ENCODE measurements around the gene FRMD4A.
A peak's percentile ranks its signal among the peaks of the same experiment; 100 is the strongest.

The FRMD4A gene

GRCh38 chr10:13652860-13653259 lies 677.9 kb downstream of the FRMD4A start:
- H3K27ac Mint-ChIP-seq = peak overlapping the region; percentile 42
- H3K9me3 Mint-ChIP-seq = no peaks in the 10 kb centered on the region
- H3K36me3 Mint-ChIP-seq (ENCODE audit: low read depth) = peaks cover 32% of the 10 kb centered on the region
- H3K4me3 Mint-ChIP-seq = no peak overlapping the region
- no peak for DNase-seq
- H3K4me1 Mint-ChIP-seq (ENCODE audit: low read depth) = peaks cover 25% of the 10 kb centered on the region
- no peaks in the 10 kb centered on the region for H3K27me3 Mint-ChIP-seq

GRCh38 chr10:13651969-13652720 lies 678.6 kb downstream of the FRMD4A start:
- peak overlapping the region; percentile 42 for H3K27ac Mint-ChIP-seq
- H3K4me3 Mint-ChIP-seq = no peak overlapping the region
- no peak for DNase-seq
- peaks cover 28% of the 10 kb centered on the region for H3K4me1 Mint-ChIP-seq (ENCODE audit: low read depth)
- peaks cover 35% of the 10 kb centered on the region for H3K36me3 Mint-ChIP-seq (ENCODE audit: low read depth)
- no peaks in the 10 kb centered on the region for H3K9me3 Mint-ChIP-seq
- H3K27me3 Mint-ChIP-seq = no peaks in the 10 kb centered on the region

GRCh38 chr10:13650961-13651360 lies 679.8 kb downstream of the FRMD4A start:
- no peak overlapping the region for H3K27ac Mint-ChIP-seq
- no peaks in the 10 kb centered on the region for H3K27me3 Mint-ChIP-seq
- no peak overlapping the region for H3K4me3 Mint-ChIP-seq
- H3K9me3 Mint-ChIP-seq = no peaks in the 10 kb centered on the region
- H3K36me3 Mint-ChIP-seq (ENCODE audit: low read depth) = peaks cover 47% of the 10 kb centered on the region
- DNase-seq = no peak
- peaks cover 28% of the 10 kb centered on the region for H3K4me1 Mint-ChIP-seq (ENCODE audit: low read depth)

DNA sequence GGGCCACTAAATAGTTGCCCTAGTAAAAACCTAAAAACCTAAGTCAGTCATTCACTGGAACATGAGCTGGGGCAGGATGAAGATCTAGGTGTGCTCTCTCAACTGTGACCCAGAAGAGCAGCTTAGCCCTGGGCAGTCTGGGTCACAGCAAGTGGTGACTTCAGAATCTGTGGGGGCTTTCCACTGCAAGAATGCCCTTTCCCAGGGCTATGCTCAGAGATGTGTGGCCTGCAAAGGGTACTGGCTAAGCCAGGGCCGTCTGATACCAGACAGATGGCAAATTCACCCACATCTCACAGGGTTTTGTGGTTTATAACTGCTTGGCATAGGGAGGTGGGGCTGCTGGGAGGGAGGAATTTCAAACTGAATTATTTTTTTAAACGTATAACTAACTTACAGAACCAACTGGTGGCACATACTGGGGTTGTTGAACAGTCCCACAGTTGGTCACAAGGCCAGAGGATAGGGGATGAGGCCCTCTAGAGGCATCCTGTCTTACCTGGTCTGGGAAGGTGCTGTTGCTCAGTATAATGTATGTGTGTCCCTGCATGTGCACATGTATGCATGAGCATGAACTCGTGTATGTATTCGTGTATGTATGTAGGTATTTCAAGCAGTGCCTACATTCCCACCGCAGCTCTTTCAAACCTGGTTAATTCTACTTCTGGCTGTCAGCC lies 680.7 kb downstream of the FRMD4A start:
- Mint-ChIP-seq H3K36me3 (ENCODE audit: low read depth) (peaks cover 56% of the 10 kb centered on the region), H3K4me3 (no peak overlapping the region), H3K27ac (no peak overlapping the region), H3K4me1 (ENCODE audit: low read depth) (peaks cover 28% of the 10 kb centered on the region), H3K9me3 (no peaks in the 10 kb centered on the region), H3K27me3 (no peaks in the 10 kb centered on the region)
- no peak for DNase-seq

DNA sequence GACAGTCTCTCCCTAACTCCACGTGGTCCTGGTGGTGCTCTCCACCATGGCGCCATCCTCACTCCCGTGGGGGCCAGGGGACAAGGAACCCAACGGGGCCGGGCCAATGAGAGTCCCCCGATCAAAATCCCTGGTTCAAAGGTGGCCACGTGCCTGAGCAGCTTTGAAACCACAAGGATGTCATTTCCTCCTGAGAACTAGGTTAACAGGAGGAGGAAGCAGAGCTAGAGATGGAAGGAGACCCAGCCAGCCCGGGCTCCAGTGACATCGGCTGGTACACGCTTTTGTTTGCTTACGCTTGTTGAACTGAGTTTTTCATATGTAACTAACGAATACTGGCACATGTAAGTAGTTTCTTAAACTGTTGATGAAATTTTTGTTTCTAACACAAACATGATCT lies 682.3 kb downstream of the FRMD4A start:
- peaks cover 65% of the 10 kb centered on the region for H3K36me3 Mint-ChIP-seq (ENCODE audit: low read depth)
- H3K27me3 Mint-ChIP-seq = no peaks in the 10 kb centered on the region
- H3K4me1 Mint-ChIP-seq (ENCODE audit: low read depth) = peaks cover 28% of the 10 kb centered on the region
- DNase-seq = no peak
- no peak overlapping the region for H3K27ac Mint-ChIP-seq
- H3K9me3 Mint-ChIP-seq = no peaks in the 10 kb centered on the region
- H3K4me3 Mint-ChIP-seq = no peak overlapping the region

- peaks cover 84% of the 10 kb centered on the region for H3K36me3 Mint-ChIP-seq (ENCODE audit: low read depth)
Observed at GRCh38 chr10:13644866-13645265, 685.9 kb downstream of the FRMD4A start.

DNA sequence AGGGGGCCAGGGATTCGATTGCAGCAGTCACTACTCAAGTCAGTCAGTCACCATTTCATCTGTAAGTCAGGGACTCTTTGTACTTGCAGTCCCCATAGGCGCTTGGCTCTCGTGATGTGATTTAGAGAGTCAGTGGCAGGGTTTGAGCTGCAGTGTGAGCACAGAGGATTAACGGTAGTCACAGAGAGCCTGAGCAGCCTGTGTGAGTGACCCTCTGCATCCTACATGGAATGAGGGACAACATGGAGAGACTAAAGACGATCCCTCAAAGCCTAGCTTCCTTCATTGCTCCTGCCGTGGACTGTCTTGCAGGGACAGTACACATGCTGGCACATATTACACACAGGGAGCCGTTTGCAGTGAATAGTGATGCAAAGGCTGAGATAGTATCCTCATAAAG lies 687.7 kb downstream of the FRMD4A start:
- Mint-ChIP-seq H3K27me3 (no peaks in the 10 kb centered on the region), H3K4me1 (ENCODE audit: low read depth) (peaks cover 4% of the 10 kb centered on the region), H3K27ac (no peak overlapping the region), H3K36me3 (ENCODE audit: low read depth) (peaks cover 85% of the 10 kb centered on the region), H3K4me3 (no peak overlapping the region), H3K9me3 (peaks cover 23% of the 10 kb centered on the region)
- no peak for DNase-seq

More at GRCh38 chr10:13644866-13645265, 685.9 kb downstream of the FRMD4A start:
- Mint-ChIP-seq H3K27ac (no peak overlapping the region), H3K4me3 (no peak overlapping the region), H3K27me3 (no peaks in the 10 kb centered on the region), H3K9me3 (peaks cover 23% of the 10 kb centered on the region), H3K4me1 (ENCODE audit: low read depth) (peaks cover 15% of the 10 kb centered on the region)
- DNase-seq = no peak

DNA sequence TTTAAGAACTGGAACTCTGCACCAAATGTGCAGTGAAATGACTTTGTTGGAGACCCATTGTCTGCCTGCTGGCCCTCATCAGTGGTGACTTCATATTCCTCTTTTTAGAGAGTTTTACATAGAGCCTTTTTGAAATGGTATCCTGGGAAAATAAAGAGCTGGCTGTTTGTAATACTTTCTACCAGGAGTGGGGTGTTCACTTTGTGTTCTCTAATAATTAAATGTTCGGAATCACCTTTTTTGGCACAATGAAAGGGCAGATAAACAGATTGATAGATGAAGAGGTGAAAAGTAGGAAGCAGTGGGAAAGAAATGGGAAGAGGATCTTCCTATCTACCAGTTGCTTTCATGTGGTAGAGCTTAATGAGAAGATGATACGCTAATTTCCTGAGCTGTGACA lies 688.4 kb downstream of the FRMD4A start:
- H3K27me3 Mint-ChIP-seq = no peaks in the 10 kb centered on the region
- no peaks in the 10 kb centered on the region for H3K4me1 Mint-ChIP-seq (ENCODE audit: low read depth)
- DNase-seq = no peak
- no peak overlapping the region for H3K27ac Mint-ChIP-seq
- peaks cover 89% of the 10 kb centered on the region for H3K36me3 Mint-ChIP-seq (ENCODE audit: low read depth)
- H3K9me3 Mint-ChIP-seq = peaks cover 23% of the 10 kb centered on the region
- H3K4me3 Mint-ChIP-seq = no peak overlapping the region

- Mint-ChIP-seq H3K36me3 (ENCODE audit: low read depth) (peaks cover 95% of the 10 kb centered on the region), H3K4me1 (ENCODE audit: low read depth) (no peaks in the 10 kb centered on the region), H3K27ac (no peak overlapping the region), H3K9me3 (peaks cover 23% of the 10 kb centered on the region), H3K27me3 (no peaks in the 10 kb centered on the region), H3K4me3 (no peak overlapping the region)
- no peak for DNase-seq
Observed at GRCh38 chr10:13637894-13638293, 692.8 kb downstream of the FRMD4A start.

- DNase-seq = no peak
- peaks cover 22% of the 10 kb centered on the region for H3K9me3 Mint-ChIP-seq
- no peak overlapping the region for H3K27ac Mint-ChIP-seq
- H3K27me3 Mint-ChIP-seq = no peaks in the 10 kb centered on the region
- no peak overlapping the region for H3K4me3 Mint-ChIP-seq
- peaks cover 95% of the 10 kb centered on the region for H3K36me3 Mint-ChIP-seq (ENCODE audit: low read depth)
- no peaks in the 10 kb centered on the region for H3K4me1 Mint-ChIP-seq (ENCODE audit: low read depth)
Observed at GRCh38 chr10:13637303-13637856, 693.3 kb downstream of the FRMD4A start.

- no peak for DNase-seq
- H3K4me3 Mint-ChIP-seq = no peak overlapping the region
- H3K4me1 Mint-ChIP-seq (ENCODE audit: low read depth) = no peaks in the 10 kb centered on the region
- H3K36me3 Mint-ChIP-seq (ENCODE audit: low read depth) = peaks cover 94% of the 10 kb centered on the region
- H3K27ac Mint-ChIP-seq = no peak overlapping the region
- H3K27me3 Mint-ChIP-seq = no peaks in the 10 kb centered on the region
- H3K9me3 Mint-ChIP-seq = peaks cover 17% of the 10 kb centered on the region
Observed at GRCh38 chr10:13636776-13637175, 693.9 kb downstream of the FRMD4A start.

GRCh38 chr10:13634207-13634606 lies 696.5 kb downstream of the FRMD4A start:
- peaks cover 91% of the 10 kb centered on the region for H3K36me3 Mint-ChIP-seq (ENCODE audit: low read depth)
- no peaks in the 10 kb centered on the region for H3K27me3 Mint-ChIP-seq
- no peaks in the 10 kb centered on the region for H3K9me3 Mint-ChIP-seq
- H3K27ac Mint-ChIP-seq = peak overlapping the region; percentile 0
- DNase-seq = no peak
- no peaks in the 10 kb centered on the region for H3K4me1 Mint-ChIP-seq (ENCODE audit: low read depth)
- H3K4me3 Mint-ChIP-seq = no peak overlapping the region

GRCh38 chr10:13633689-13634088 lies 697.0 kb downstream of the FRMD4A start:
- Mint-ChIP-seq H3K4me3 (no peak overlapping the region), H3K27ac (no peak overlapping the region), H3K27me3 (no peaks in the 10 kb centered on the region), H3K4me1 (ENCODE audit: low read depth) (no peaks in the 10 kb centered on the region), H3K9me3 (no peaks in the 10 kb centered on the region), H3K36me3 (ENCODE audit: low read depth) (peaks cover 91% of the 10 kb centered on the region)
- DNase-seq = no peak

DNA sequence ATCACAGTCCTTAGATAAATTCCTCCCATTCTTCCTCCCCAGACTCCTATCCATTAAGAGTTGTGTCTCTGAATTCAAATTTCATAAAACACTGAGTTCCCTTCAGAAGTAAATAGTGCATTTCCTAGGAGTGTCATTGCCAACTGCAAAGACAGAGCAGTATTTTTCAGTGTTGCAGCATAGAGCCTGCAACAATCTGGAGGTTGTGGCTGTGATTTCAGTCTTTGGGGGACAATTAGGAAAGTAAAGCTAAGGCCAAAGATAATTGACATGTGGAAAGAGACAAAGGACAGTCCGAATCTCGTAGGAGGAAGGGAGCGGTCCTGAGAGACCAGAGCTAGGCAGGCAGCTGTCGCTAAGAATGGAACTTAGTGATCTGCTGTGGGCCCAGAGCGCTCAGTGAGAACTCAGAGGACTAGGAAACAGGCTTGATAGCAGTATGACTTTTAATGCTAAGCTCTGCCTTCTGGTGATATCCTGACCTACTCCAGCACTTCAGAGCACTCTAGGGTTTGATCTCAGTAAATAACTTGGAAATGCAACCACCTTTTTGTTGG lies 697.8 kb downstream of the FRMD4A start:
- Mint-ChIP-seq H3K27me3 (no peaks in the 10 kb centered on the region), H3K9me3 (no peaks in the 10 kb centered on the region), H3K4me3 (no peak overlapping the region), H3K36me3 (ENCODE audit: low read depth) (peaks cover 87% of the 10 kb centered on the region), H3K27ac (no peak overlapping the region), H3K4me1 (ENCODE audit: low read depth) (no peaks in the 10 kb centered on the region)
- DNase-seq = no peak

DNA sequence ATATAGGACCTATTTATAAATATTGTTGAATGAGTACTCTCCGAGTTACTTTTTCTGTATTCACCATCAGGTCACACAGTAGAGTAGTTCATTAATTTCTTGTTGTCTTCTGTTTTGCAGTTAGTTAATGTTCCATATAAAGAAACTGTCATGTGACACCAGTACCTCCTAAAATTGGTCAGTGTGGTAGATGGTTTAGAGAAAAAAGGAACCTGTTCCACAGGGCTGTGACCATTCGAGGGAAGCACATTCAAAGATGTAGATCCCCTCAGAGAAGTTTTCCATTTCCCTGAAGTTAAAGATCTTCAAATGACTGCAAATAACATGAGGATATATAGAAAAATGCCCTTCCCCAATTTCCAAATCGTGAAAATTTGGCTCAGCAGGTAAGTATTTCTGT lies 698.3 kb downstream of the FRMD4A start:
- H3K27ac Mint-ChIP-seq = no peak overlapping the region
- peaks cover 82% of the 10 kb centered on the region for H3K36me3 Mint-ChIP-seq (ENCODE audit: low read depth)
- no peak for DNase-seq
- no peaks in the 10 kb centered on the region for H3K4me1 Mint-ChIP-seq (ENCODE audit: low read depth)
- no peaks in the 10 kb centered on the region for H3K27me3 Mint-ChIP-seq
- H3K9me3 Mint-ChIP-seq = no peaks in the 10 kb centered on the region
- H3K4me3 Mint-ChIP-seq = no peak overlapping the region

Measured in activated T-cell treated with anti-CD3 and anti-CD28 coated beads, Interleukin-2, amount 50 U/mL, for 24 hours (primary cell).